SK-N-SH (cell line): ENCODE results near the gene FSIP1. TPM values are rescaled to one million over a fixed set of nuclear protein-coding genes. Genes with fewer than 3 reads are reported as not detected.

ENCODE experiments used
- CTCF ChIA-PET: fragments of 300-600, 350-600 bp; formaldehyde crosslinking; extraction: SDS; loops from one replicate; lab custom pipeline; 2021; lab: Yijun Ruan, JAX
- POLR2A ChIA-PET: fragments of 350-600 bp; sonication (Branson Sonifier 250); formaldehyde crosslinking; extraction: SDS; loops from one replicate; lab custom pipeline; 2020; ENCODE audit warnings: antibody characterized with exemption, inconsistent platforms; lab: Yijun Ruan, JAX
- DNase-seq: peaks from one replicate; pipeline ENCODE4 v3.0.0; 2012
- H2AFZ ChIP-seq: fragments of 200-600 bp; sonication (generic); 2 replicates; pipeline ENCODE4 v1.8.1; 2016; ENCODE audit warnings: antibody characterized with exemption, mild to moderate bottlenecking, low read depth
- H3F3A ChIP-seq: fragments of 200-600 bp; sonication (generic); replicated peaks from 2 replicates; pipeline ENCODE3; 2016; ENCODE audit warnings: antibody characterized with exemption, mild to moderate bottlenecking; ENCODE audit not compliant: insufficient read depth
- H3K27ac ChIP-seq, 2 experiments: fragments of 200-500 bp in 1 of 2; fragments of 200-600 bp in 1 of 2; sonication (Bioruptor generic) in 1 of 2; sonication (generic), shearing (Covaris generic) in 1 of 2; 2 replicates each; pipeline versions ENCODE4 v1.5.1 to v1.6.1; 2014 to 2016; ENCODE audit warnings: low read depth in 2 of 2, inconsistent platforms in 1 of 2, low read length in 1 of 2, mild to moderate bottlenecking in 1 of 2, mixed read lengths in 1 of 2
- H3K27me3 ChIP-seq: fragments of 200-600 bp; sonication (generic), shearing (Covaris generic); 2 replicates; pipeline ENCODE4 v1.6.1; 2016; ENCODE audit warnings: mixed run types; ENCODE audit not compliant: insufficient read depth
- H3K36me3 ChIP-seq, 2 experiments: fragments of 200-500 bp in 1 of 2; fragments of 200-600 bp in 1 of 2; sonication (Bioruptor generic) in 1 of 2; sonication (generic) in 1 of 2; replicated peaks in 1 of 2; 2 replicates each; pipeline versions ENCODE3 to v1.5.1; 2014 to 2016; ENCODE audit warnings: low read length in 1 of 2, mild to moderate bottlenecking in 1 of 2; ENCODE audit not compliant: insufficient read depth in 2 of 2, control insufficient read depth in 1 of 2
- H3K4me1 ChIP-seq, 2 experiments: fragments of 200-500 bp in 1 of 2; fragments of 200-600 bp in 1 of 2; sonication (Bioruptor generic) in 1 of 2; sonication (generic), shearing (Covaris generic) in 1 of 2; 2 replicates each; pipeline versions ENCODE4 v1.5.1 to v1.6.1; 2014 to 2016; ENCODE audit warnings: low read depth in 1 of 2, low read length in 1 of 2, mixed run types in 1 of 2; ENCODE audit not compliant: insufficient read depth in 2 of 2, control insufficient read depth in 1 of 2
- H3K4me2 ChIP-seq: fragments of 200-600 bp; sonication (generic), shearing (Covaris generic); 2 replicates; pipeline ENCODE4 v1.6.1; 2017; ENCODE audit warnings: mixed run types
- H3K4me3 ChIP-seq, 2 experiments: fragments of 200-500 bp in 1 of 2; fragments of 200-600 bp in 1 of 2; sonication (Bioruptor generic) in 1 of 2; sonication (generic), shearing (Covaris generic) in 1 of 2; 2 replicates each; pipeline versions ENCODE4 v1.5.1 to v1.8.1; 2014 to 2016; ENCODE audit warnings: low read depth in 2 of 2, inconsistent platforms in 1 of 2, low read length in 1 of 2, mild to moderate bottlenecking in 1 of 2, mixed read lengths in 1 of 2, moderate library complexity in 1 of 2
- H3K79me2 ChIP-seq: fragments of 200-600 bp; sonication (generic); 2 replicates; pipeline ENCODE4 v1.8.1; 2017; ENCODE audit warnings: mild to moderate bottlenecking; ENCODE audit not compliant: insufficient read depth
- H3K9ac ChIP-seq: fragments of 200-600 bp; sonication (generic); 2 replicates; pipeline ENCODE4 v1.6.1; 2017; ENCODE audit warnings: mixed run types
- H3K9me2 ChIP-seq: fragments of 200-600 bp; sonication (generic); 2 replicates; pipeline ENCODE4 v1.6.1; 2017; ENCODE audit warnings: mixed run types
- H3K9me3 ChIP-seq: fragments of 200-600 bp; sonication (generic); 2 replicates; pipeline ENCODE4 v1.6.1; 2017; ENCODE audit warnings: mixed run types, mild to moderate bottlenecking, moderate library complexity
- H4K20me1 ChIP-seq: fragments of 200-600 bp; sonication (generic); 2 replicates; pipeline ENCODE4 v1.6.1; 2017; ENCODE audit warnings: mild to moderate bottlenecking, mixed run types; ENCODE audit not compliant: insufficient read depth
- EP300 ChIP-seq, 2 experiments: IDR thresholded peaks; 2 replicates each; pipeline versions ENCODE4 v1.4.0 to v1.6.1; 2012; ENCODE audit warnings: borderline replicate concordance in 1 of 2, low read depth in 1 of 2, low read length in 1 of 2
- EZH2phosphoT487 ChIP-seq: fragments of 200-600 bp; sonication (generic); IDR thresholded peaks from 2 replicates; pipeline ENCODE4 v1.6.1; 2017; ENCODE audit warnings: low read depth, mixed run types, mild to moderate bottlenecking, antibody characterized with exemption, moderate library complexity, borderline replicate concordance
- FOXM1 ChIP-seq: IDR thresholded peaks from 2 replicates; pipeline ENCODE4 v1.4.0; 2012; ENCODE audit warnings: low read depth, mild to moderate bottlenecking
- GABPA ChIP-seq: IDR thresholded peaks from 2 replicates; pipeline ENCODE4 v1.4.0; 2012; ENCODE audit warnings: low read depth, mild to moderate bottlenecking
- GATA2 ChIP-seq: sonication (generic); formaldehyde crosslinking; IDR thresholded peaks from 2 replicates; pipeline ENCODE4 v1.5.0; 2020; ENCODE audit warnings: mild to moderate bottlenecking, missing genetic modification reagents
- MAX ChIP-seq: IDR thresholded peaks from 2 replicates; pipeline ENCODE4 v1.4.0; 2012; ENCODE audit warnings: low read depth
- MEF2A ChIP-seq: IDR thresholded peaks from 2 replicates; pipeline ENCODE4 v1.4.0; 2012; ENCODE audit warnings: low read depth, borderline replicate concordance
- MXI1 ChIP-seq: IDR thresholded peaks from 2 replicates; pipeline ENCODE4 v1.6.1; 2012; ENCODE audit warnings: mild to moderate bottlenecking, low read depth, low read length, improper control_type of control experiment
- PBX3 ChIP-seq: IDR thresholded peaks from 2 replicates; pipeline ENCODE4; 2012
- RAD21 ChIP-seq: IDR thresholded peaks from 2 replicates; pipeline ENCODE4 v1.6.1; 2012; ENCODE audit warnings: mild to moderate bottlenecking, low read length
- RFX5 ChIP-seq: IDR thresholded peaks from 2 replicates; pipeline ENCODE4 v1.6.1; 2012; ENCODE audit warnings: mild to moderate bottlenecking, improper control_type of control experiment, low read length
- RXRA ChIP-seq: IDR thresholded peaks from 2 replicates; pipeline ENCODE4 v1.4.0; 2012; ENCODE audit warnings: low read depth, mild to moderate bottlenecking, borderline replicate concordance
- SMC3 ChIP-seq: IDR thresholded peaks from 2 replicates; pipeline ENCODE4 v1.6.1; 2012; ENCODE audit warnings: low read depth, low read length, improper control_type of control experiment
- TAF1 ChIP-seq: IDR thresholded peaks from 2 replicates; pipeline ENCODE4 v1.6.1; 2012; ENCODE audit warnings: low read depth, mild to moderate bottlenecking, low read length, moderate library complexity, borderline replicate concordance
- YY1 ChIP-seq: IDR thresholded peaks from 2 replicates; pipeline ENCODE4 v1.4.0; 2012; ENCODE audit warnings: low read depth, mild to moderate bottlenecking
- WGBS: methylation state at CpG from one replicate; pipeline ENCODE4 v1.1.6; 2017; ENCODE audit warnings: low lambda C conversion rate; 5-methylcytosine and 5-hydroxymethylcytosine counted together
- polyA plus RNA-seq, 3 experiments: library from polyadenylated mRNA; depleted of rRNA; stranded (reverse); fragments of >200 nt; gene quantifications; 2 replicates each; pipeline ENCODE4 v1.2.3, GENCODE V29; 2012
- TF ChIP-seq, protein P1 (sequence below): fragments of 200-600 bp; sonication (generic); IDR thresholded peaks from 2 replicates; pipeline ENCODE4 v1.6.1; 2017; ENCODE audit warnings: antibody characterized with exemption, mild to moderate bottlenecking, moderate library complexity

Gene FSIP1
- polyA plus RNA-seq, 1 of the 3 experiments (the other 2 are of a cell fraction): 0.43 TPM

- Histone ChIP-seq H3F3A (peaks cover 3% of the 10 kb centered on the region), H3K27ac (no peak overlapping the region), H3K9me3 (no peaks in the 10 kb centered on the region), H3K36me3 (no peaks in the 10 kb centered on the region), H4K20me1 (no peaks in the 10 kb centered on the region), H2AFZ (no peak overlapping the region), H3K4me1 (peaks cover 0 to 8% of the 10 kb centered on the region in 2 experiments; a peak in 1 of 4 replicates), H3K4me2 (no peak overlapping the region), H3K4me3 (no peak overlapping the region), H3K9ac (no peak overlapping the region), H3K27me3 (no peaks in the 10 kb centered on the region), H3K9me2 (no peaks in the 10 kb centered on the region), H3K79me2 (no peaks in the 10 kb centered on the region; the same call in 1 of the 2 replicates)
- TF ChIP-seq PBX3 (no peak), YY1 (no peak), MAX (no peak), TAF1 (no peak), RXRA (no peak), RAD21 (no peak), MXI1 (no peak)
- CTCF ChIA-PET: interaction anchor here (0.7 to 2.1 kb wide), 2 partner anchors 19 to 90 kb away, joined by 3 to 11 read pairs; no protein-coding TSS in a partner anchor
- POLR2A ChIA-PET: no interaction called here
- WGBS: 82% methylated on average over 4 of the region's 4 CpGs
- DNase-seq: no peak
Observed at GRCh38 chr15:39776068-39776467, 6.6 kb downstream of the FSIP1 start.

DNA sequence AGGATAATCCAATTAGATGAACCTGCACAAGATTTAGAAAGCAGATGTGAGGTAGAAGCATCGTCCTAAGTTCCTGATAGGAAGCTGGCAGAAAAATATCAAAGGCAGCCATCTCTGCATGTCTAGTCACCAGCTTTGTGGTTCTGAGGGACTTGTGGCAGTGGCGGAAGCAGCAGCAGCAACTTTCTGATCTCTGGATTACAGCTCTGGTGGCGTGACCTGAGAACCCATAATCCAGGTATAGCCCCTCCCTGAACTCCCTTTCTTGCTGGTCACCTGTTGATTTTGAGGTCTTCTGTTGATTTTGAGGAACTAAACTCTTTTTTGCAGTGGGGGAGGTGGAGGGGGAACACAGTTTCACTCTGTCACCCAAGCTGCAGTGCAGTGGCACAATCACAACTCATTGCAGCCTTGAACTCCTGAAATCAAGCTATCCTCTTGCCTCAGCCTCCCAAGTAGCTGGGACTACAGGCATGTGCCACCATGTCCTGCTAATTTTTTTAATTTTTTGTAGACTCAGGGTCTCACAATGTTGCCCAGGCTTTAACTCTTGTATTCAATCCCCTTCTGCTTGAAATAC is 7.9 kb downstream of the FSIP1 start:
- Histone ChIP-seq H4K20me1 (no peaks in the 10 kb centered on the region), H3F3A (peaks cover 3% of the 10 kb centered on the region), H2AFZ (no peak overlapping the region), H3K27me3 (no peaks in the 10 kb centered on the region), H3K36me3 (no peaks in the 10 kb centered on the region), H3K4me2 (no peak overlapping the region), H3K9me3 (no peaks in the 10 kb centered on the region), H3K27ac (peak overlapping the region in 1 of 2 experiments; percentile 53; a peak in 1 of 4 replicates), H3K4me3 (no peak overlapping the region), H3K9ac (no peak overlapping the region), H3K9me2 (no peaks in the 10 kb centered on the region), H3K79me2 (no peaks in the 10 kb centered on the region), H3K4me1 (peaks cover 0 to 11% of the 10 kb centered on the region in 2 experiments; a peak in 1 of 4 replicates)
- TF ChIP-seq MXI1 (no peak), SMC3 (no peak), GATA2 (CRISPR knock-in tag) (no peak), GABPA (no peak), RFX5 (no peak), EP300 (IDR thresholded peaks at IDR 0.05; ENCODE audit: borderline replicate concordance in 1 of 2, low read depth in 1 of 2, low read length in 1 of 2) (no peak), MEF2A (no peak), FOXM1 (no peak), EZH2phosphoT487 (no peak)
- TF ChIP-seq, protein P1, sequence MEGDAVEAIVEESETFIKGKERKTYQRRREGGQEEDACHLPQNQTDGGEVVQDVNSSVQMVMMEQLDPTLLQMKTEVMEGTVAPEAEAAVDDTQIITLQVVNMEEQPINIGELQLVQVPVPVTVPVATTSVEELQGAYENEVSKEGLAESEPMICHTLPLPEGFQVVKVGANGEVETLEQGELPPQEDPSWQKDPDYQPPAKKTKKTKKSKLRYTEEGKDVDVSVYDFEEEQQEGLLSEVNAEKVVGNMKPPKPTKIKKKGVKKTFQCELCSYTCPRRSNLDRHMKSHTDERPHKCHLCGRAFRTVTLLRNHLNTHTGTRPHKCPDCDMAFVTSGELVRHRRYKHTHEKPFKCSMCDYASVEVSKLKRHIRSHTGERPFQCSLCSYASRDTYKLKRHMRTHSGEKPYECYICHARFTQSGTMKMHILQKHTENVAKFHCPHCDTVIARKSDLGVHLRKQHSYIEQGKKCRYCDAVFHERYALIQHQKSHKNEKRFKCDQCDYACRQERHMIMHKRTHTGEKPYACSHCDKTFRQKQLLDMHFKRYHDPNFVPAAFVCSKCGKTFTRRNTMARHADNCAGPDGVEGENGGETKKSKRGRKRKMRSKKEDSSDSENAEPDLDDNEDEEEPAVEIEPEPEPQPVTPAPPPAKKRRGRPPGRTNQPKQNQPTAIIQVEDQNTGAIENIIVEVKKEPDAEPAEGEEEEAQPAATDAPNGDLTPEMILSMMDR: no peak
- ChIA-PET POLR2A (no interaction called here), CTCF (interaction anchor here (1.0 to 1.7 kb wide), 2 partner anchors 18 to 1072 kb away, joined by 3 to 9 read pairs; no protein-coding TSS in a partner anchor)
- WGBS: 81% methylated on average over 3 of the region's 3 CpGs
- no peak for DNase-seq
